HG02763 (cell line): Measurements from ENCODE around the gene MIX23.

ENCODE experiments used
- ATAC-seq: cut with Tn5 transposase; IDR thresholded peaks from one replicate; pipeline ENCODE4 v1.9.1; 2021; ENCODE audit warnings: mild to moderate bottlenecking, moderate library complexity; ENCODE audit not compliant: unreplicated experiment

The MIX23 gene

DNA sequence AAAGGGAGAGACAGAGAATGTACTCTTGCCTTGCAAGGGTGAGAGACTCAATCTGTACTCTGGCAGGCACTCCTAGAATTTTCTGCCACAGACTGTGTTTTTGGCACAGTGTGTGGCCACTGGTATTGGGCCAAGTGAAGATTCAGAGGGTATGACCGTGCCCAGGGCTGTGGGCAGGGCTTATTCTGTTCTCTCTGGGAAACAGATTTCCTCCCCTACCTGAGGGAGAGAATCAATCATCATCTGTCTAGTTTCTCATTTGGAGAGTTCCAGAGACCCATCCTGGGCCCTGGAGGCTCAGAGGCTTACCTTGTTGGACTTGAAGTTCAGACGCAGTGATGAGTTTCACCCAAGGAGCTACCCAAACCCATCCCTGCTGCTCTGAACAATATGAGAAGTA is 29.8 kb downstream of the MIX23 start:
- no peak for ATAC-seq

DNA sequence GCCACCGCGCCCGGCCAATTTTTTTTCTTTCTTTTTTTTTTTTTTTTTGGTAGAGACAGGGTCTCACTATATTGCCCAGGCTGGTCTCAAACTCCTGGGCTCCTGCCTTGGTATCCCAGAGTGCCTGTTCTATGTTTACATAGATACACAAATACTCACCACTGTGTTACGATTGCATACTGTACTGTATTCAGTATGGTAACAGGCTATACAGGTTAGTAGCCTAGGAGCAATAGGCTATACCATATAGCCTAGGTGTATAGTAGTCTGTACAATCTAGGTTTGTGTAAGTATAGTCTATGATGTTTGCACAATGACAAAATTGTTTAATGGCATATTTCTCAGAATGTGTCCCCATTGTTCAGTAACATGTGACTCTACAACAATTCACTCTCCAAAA is 31.4 kb downstream of the MIX23 start:
- ATAC-seq, result no peak

GRCh38 chr3:122350814-122351418 is 32.1 kb downstream of the MIX23 start:
- no peak for ATAC-seq

- ATAC-seq, result no peak
These were observed 33.9 kb downstream of the MIX23 start for GRCh38 chr3:122349171-122349570.

GRCh38 chr3:122343654-122344053 is 39.4 kb downstream of the MIX23 start:
- ATAC-seq, result no peak

- no peak for ATAC-seq
These were observed 40.2 kb downstream of the MIX23 start for GRCh38 chr3:122342803-122343202.

DNA sequence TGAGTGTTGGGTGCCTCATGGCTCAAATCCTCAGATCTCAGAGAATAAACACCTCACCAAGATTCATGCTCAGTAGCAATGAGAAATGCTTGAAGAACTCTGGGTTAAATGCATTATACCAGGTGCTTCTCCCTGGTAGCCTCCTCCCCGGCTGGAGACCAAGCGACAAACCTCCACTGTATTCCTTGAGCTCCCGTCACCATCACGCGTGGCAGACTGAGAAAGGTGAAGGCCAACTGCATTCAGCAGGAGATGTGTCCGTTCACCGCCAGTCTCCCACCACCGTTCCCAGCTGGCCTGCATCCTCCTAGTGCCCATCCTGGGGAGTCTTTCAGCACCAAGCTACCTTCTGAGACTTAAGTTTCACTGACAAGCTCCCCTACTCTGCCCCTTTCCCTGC is 50.5 kb downstream of the MIX23 start:
- no peak for ATAC-seq

DNA sequence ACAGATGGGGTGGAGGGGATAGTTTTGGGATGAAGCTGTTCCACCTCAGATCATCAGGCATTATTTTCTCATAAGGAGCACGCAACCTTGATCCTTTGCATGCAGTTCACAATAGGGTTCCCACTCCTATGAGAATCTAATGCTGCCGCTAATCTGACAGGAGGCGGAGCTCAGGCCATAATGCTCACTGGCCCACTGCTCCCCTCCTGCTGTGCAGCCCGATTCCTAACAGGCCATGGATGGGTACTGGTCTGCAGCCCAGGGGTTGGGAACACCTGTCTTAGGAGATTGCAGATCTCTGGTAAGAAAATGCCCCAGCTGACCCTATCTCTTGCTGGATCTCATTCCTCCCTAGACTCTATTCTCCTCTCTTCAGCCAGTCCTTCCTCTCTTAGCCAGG is 51.1 kb downstream of the MIX23 start:
- ATAC-seq, result no peak

DNA sequence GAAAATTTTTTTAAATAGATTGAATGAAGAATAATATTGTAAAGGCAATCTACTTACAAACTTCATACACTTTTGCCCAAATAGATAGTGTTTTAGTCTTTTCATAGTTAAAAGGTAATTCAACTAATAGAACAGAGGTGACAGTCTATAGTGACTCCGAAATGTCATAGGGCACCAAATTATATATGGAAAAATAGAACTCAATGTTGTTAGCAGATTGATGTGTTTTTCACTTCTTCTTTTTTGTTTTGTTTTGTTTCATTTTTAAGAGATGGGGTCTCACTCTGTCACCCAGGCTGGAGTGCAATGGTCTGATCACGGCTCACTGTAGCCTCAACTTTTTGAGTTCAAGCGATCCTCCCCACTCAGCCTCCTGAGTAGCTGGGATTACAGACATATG is 57.3 kb downstream of the MIX23 start:
- no peak for ATAC-seq

- ATAC-seq, result no peak
These were observed 58.1 kb downstream of the MIX23 start, which contains the start of gene CSTA for GRCh38 chr3:122324871-122325323. Gene CSTA (plus strand): TSS chr3:122325248. CDS start chr3:122325293, 45 bp downstream.

DNA sequence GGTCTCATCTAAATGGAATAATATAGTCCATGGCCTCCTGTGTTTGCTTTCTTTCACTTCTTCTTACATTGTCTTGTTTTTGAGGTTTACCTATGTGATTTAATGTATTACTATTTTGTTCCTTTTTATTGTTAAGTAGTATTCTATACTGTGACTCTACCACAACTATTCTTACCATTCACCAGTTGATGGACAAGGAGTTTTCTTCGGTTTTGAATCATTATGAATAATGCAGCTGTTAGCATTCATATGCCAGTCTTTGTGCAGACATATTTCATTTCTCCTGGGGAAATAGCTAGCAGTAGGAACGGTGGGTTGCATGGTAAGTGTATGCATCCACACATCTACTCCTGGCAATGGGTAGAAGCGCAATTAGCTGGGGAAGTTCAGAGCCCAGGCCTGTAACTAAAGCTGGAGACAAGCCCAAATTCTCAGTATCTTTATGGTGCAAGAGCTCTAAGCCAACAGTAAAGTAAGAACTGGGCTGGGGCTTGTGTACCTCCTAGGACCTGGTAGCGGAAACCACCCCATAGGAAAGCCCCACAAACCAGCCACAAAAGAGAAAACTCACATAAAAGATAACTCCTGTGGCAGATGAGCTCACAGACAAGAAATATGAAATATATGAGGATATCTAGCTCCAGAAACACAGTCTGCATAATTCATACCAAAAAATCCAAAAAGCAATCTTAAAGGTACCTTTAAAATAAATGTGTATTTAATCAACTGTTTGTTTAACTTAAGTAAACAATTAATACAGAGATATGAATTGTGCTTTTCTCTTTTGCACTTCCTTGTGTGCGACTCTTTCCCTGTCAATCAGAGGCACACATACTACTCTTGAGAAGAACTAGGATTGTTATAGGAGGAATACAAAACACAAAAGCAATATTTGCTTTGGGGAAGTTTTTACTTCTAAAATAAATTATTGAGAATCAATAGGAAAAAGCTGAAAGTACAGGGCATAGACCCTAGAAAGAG is 60.6 kb downstream of the MIX23 start:
- no peak for ATAC-seq

GRCh38 chr3:122318620-122319019 is 64.4 kb downstream of the MIX23 start:
- no peak for ATAC-seq

DNA sequence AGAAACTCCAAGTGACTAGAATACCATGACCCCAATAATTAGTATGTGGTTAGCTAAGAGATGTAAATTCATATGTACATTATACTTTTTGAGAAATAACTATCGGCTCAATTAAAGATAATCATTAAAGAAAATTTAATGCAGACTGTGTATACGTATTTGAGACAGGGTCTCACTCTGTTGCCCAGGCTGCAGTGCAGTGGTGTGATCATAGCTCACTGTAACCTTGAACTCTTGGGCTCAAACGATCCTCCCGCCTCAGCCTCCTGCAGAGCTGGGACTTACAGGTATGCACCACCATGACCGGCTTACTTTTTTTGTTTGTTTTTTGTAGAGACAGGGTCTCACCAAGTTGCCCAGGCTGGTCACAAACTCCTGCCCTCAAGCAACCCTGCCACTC is 66.7 kb downstream of the MIX23 start:
- no peak for ATAC-seq

GRCh38 chr3:122315619-122316018 is 67.4 kb downstream of the MIX23 start:
- ATAC-seq, result no peak

- no peak for ATAC-seq
These were observed 68.7 kb downstream of the MIX23 start for GRCh38 chr3:122314228-122314876.

GRCh38 chr3:122313281-122313680 is 69.8 kb downstream of the MIX23 start:
- ATAC-seq, result no peak

- no peak for ATAC-seq
These were observed 70.2 kb downstream of the MIX23 start for GRCh38 chr3:122312826-122313225.

DNA sequence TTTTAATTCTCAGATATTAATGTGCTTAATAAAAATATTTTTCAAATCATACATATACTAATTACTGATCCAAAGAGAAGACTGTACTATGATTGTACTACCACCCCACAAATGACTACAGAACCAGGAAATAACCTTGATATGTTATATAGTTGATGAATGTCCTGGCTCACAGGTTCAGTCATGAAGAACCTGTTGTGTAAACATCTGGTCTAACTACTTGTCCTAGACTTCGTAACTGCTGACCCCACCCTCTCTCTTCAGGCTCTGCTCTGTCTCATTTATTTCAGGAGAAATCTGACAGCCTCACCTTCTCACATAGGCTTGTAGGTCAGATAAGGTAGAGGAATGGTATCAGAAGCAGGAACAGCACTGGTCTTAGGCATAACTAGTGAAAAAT is 72.7 kb downstream of the MIX23 start:
- ATAC-seq, result no peak
